ENCODE measurements around the gene SRPRB. TPM values are rescaled to one million over a fixed set of nuclear protein-coding genes. Genes with fewer than 3 reads are reported as not detected.

SRPRB gene
- total and polyA plus RNA-seq, 3 donors from 2014 or later, result 35.9 to 104 (median 42.7) TPM

DNA sequence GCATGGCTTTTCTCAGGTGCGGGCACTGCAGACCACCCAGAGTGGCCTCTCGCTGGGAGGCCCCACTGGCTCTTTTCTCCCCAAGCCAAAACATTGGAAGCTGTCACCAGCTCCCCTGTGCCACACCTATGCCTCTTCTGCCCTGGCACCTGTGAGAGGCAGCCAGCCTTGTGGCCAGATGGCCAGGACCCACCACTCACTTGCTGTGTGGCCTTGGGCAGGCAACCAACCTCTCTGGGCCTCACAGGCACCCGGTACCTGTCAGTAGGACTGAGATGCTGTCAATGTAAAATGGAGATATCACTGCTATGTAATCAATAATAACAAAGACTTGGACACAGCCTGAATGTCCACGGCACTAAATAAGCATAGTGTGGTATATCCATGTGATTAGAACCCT is 36.5 kb downstream of the SRPRB start:
- intact Hi-C loops (cut with DNase I; ENCODE audit: low total_unique reads), result no loop called here
- Histone ChIP-seq H3K36me3 (ENCODE audit: low read depth, missing control alignments) (no peaks in the 10 kb centered on the region), H3K4me1 (no peaks in the 10 kb centered on the region), H3K27ac (no peak overlapping the region), H3K4me3 (no peak overlapping the region), H3K9me3 (no peaks in the 10 kb centered on the region), H3K27me3 (no peaks in the 10 kb centered on the region)
- DNase-seq, result no peak
- TF ChIP-seq, protein P1, sequence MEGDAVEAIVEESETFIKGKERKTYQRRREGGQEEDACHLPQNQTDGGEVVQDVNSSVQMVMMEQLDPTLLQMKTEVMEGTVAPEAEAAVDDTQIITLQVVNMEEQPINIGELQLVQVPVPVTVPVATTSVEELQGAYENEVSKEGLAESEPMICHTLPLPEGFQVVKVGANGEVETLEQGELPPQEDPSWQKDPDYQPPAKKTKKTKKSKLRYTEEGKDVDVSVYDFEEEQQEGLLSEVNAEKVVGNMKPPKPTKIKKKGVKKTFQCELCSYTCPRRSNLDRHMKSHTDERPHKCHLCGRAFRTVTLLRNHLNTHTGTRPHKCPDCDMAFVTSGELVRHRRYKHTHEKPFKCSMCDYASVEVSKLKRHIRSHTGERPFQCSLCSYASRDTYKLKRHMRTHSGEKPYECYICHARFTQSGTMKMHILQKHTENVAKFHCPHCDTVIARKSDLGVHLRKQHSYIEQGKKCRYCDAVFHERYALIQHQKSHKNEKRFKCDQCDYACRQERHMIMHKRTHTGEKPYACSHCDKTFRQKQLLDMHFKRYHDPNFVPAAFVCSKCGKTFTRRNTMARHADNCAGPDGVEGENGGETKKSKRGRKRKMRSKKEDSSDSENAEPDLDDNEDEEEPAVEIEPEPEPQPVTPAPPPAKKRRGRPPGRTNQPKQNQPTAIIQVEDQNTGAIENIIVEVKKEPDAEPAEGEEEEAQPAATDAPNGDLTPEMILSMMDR (IDR thresholded peaks at IDR 0.05), result no peak
- no peak for TF ChIP-seq POLR2A (IDR thresholded peaks at IDR 0.05)
- 81 to 90% methylated on average over 2 to 4 of the region's 4 CpGs for WGBS, 2 donors

DNA sequence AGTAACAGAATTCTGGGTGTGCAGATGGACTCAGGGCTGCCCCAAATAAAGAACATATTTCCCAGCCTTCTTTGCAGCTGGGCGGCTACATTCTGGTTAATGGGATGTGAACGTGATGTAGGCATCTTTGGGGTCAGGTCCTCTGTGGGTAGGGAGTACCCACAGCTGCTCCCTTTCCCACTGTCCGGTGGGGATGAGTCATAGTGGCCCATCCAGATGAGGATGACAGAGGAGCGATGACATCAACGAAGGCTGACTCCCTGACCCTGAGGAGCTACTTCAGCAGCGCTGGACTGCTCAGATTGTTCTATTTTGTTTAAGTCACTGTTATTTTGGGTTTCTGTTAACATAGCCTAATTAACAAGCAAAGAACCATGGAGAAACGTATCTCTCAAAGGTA is 38.0 kb downstream of the SRPRB start:
- H3K27ac ChIP-seq, result no peak overlapping the region
- H3K36me3 ChIP-seq (ENCODE audit: low read depth, missing control alignments), result no peaks in the 10 kb centered on the region
- no peak for DNase-seq
- H3K4me3 ChIP-seq, result no peak overlapping the region
- H3K27me3 ChIP-seq, result no peaks in the 10 kb centered on the region
- WGBS, 2 donors, result 92 to 93% methylated on average over 7 of the region's 7 CpGs
- H3K9me3 ChIP-seq, result no peaks in the 10 kb centered on the region
- no peaks in the 10 kb centered on the region for H3K4me1 ChIP-seq
- intact Hi-C loops (cut with DNase I; ENCODE audit: low total_unique reads), result no loop called here
- TF ChIP-seq, protein P1 (IDR thresholded peaks at IDR 0.05), result no peak
- TF ChIP-seq POLR2A (IDR thresholded peaks at IDR 0.05), result no peak

DNA sequence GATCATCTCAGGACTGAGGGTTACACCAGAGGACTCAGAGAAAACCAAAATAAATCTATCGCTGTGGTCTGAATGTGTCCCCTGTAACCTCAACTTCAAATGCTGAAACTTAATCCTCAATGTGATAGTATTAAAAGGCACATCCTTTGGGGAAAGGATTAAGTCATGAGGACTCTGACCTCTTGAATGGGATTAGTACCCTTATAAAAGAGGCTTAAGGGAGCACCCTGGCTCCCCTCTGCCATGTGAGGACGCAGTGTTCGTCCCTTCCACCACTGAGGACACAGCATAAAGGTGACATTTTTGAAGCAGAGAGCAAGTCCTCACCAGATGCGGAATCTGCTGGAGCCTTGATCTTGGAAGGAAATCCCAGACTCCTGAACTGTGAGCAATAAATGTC is 39.5 kb downstream of the SRPRB start:
- H3K27ac ChIP-seq, result no peak overlapping the region
- DNase-seq, result no peak
- no peaks in the 10 kb centered on the region for H3K9me3 ChIP-seq

DNA sequence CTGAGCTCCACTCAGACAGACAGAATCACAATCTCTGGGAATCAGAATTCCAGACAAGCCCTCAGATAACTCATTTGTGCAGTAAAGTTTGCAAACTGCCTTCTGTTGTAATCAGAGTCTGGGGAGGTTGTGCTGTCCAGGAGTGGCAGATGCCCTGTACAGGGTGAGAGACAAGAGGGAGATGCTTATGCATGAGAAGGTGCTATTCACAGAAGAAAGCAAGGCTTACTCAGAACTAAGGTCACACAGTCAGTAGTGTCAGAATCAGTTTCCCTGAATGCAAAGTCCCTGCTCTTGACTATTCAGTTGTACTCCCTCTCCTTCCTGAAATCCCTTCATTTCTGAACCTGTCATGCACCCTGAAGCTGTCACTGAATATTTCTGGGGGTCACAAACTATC is 43.7 kb downstream of the SRPRB start:
- H3K27ac ChIP-seq, result no peak overlapping the region
- H3K4me1 ChIP-seq, result no peaks in the 10 kb centered on the region
- H3K9me3 ChIP-seq, result no peaks in the 10 kb centered on the region
- no peaks in the 10 kb centered on the region for H3K27me3 ChIP-seq
- TF ChIP-seq POLR2A (IDR thresholded peaks at IDR 0.05), result no peak
- TF ChIP-seq, protein P1 (IDR thresholded peaks at IDR 0.05), result no peak
- no peak overlapping the region for H3K4me3 ChIP-seq
- intact Hi-C loops (cut with DNase I; ENCODE audit: low total_unique reads), result no loop called here
- DNase-seq, result no peak
- H3K36me3 ChIP-seq (ENCODE audit: low read depth, missing control alignments), result no peaks in the 10 kb centered on the region

More for the DNA sequence above, 39.5 kb downstream of the SRPRB start:
- H3K27me3 ChIP-seq, result no peaks in the 10 kb centered on the region
- H3K4me3 ChIP-seq, result no peak overlapping the region
- no peaks in the 10 kb centered on the region for H3K4me1 ChIP-seq
- intact Hi-C loops (cut with DNase I; ENCODE audit: low total_unique reads), result no loop called here
- H3K36me3 ChIP-seq (ENCODE audit: low read depth, missing control alignments), result no peaks in the 10 kb centered on the region
- no peak for TF ChIP-seq POLR2A (IDR thresholded peaks at IDR 0.05)
- TF ChIP-seq, protein P1 (IDR thresholded peaks at IDR 0.05), result no peak
- 84 to 96% methylated on average over 4 of the region's 4 CpGs for WGBS, 2 donors

DNA sequence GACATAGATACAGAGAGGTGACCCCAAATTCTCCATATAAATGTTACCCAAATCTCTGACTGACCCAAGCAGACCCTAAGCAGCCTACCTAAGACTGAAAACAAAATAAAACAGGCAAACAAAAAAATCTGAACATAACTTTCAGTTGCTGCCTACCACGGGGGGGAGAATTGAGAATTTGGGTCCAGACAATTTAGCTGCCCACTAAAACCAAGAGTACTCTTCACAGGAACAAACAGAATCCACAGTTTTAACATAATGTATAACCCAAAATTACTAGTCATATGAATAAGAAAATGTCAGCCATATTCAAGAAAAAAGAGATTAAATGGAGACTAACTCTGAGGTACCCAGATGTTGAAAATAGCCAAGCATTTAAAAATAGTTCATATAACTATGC is 44.4 kb downstream of the SRPRB start:
- no peaks in the 10 kb centered on the region for H3K9me3 ChIP-seq
- H3K27ac ChIP-seq, result no peak overlapping the region
- no peaks in the 10 kb centered on the region for H3K4me1 ChIP-seq
- no peak for DNase-seq
- 89 to 98% methylated on average over 1 of the region's 1 CpG for WGBS, 2 donors
- no peak overlapping the region for H3K4me3 ChIP-seq
- no peaks in the 10 kb centered on the region for H3K36me3 ChIP-seq (ENCODE audit: low read depth, missing control alignments)
- intact Hi-C loops (cut with DNase I; ENCODE audit: low total_unique reads), result no loop called here
- TF ChIP-seq, protein P1 (IDR thresholded peaks at IDR 0.05), result no peak
- no peak for TF ChIP-seq POLR2A (IDR thresholded peaks at IDR 0.05)
- no peaks in the 10 kb centered on the region for H3K27me3 ChIP-seq

All from testis (tissue), 3 donors.